Posterior vena cava (tissue), 2 donors: Measurements from ENCODE around the gene SCN8A. TPM values are rescaled to one million over a fixed set of nuclear protein-coding genes. Genes with fewer than 3 reads are reported as not detected.
"Not testable (repeated sequence)": the region's sequence is repeated elsewhere in the genome, so short reads cannot be mapped to it uniquely, and the experiment has no call there.

Source experiments
- DNase-seq: peaks from one replicate; pipeline ENCODE4 v3.0.0-alpha.2; 2020; ENCODE audit warnings: low spot score
- intact Hi-C, 2 donors: fragments of 100-400 bp; cut with DNase I; formaldehyde crosslinking; loops; one replicate each; pipeline versions ENCODE4 v1.14.1 to v1.14.2; 2022 to 2023
- total RNA-seq, 2 donors: library from RNA; stranded (reverse); fragmentation: NEBNext Ultra II Directional; extraction: Animal tissue kit (Norgen Biotek cat#: 25700); gene quantifications; one replicate each; pipeline ENCODE4 v1.2.1, GENCODE V29; 2021
- donor health status: DM: yes; HTN: yes; CAD: no.
- donor health status: DM: yes; HTN: yes; CAD: no.

SCN8A gene
- total RNA-seq, 2 donors from 2014 or later: 0.65 to 0.81 TPM

GRCh38 chr12:51621156-51621922, 30.3 kb downstream of the SCN8A start:
- intact Hi-C loops: no loop called here
- DNase-seq: no peak

GRCh38 chr12:51622564-51622963, 31.5 kb downstream of the SCN8A start:
- intact Hi-C loops: no loop called here
- no peak for DNase-seq

DNA sequence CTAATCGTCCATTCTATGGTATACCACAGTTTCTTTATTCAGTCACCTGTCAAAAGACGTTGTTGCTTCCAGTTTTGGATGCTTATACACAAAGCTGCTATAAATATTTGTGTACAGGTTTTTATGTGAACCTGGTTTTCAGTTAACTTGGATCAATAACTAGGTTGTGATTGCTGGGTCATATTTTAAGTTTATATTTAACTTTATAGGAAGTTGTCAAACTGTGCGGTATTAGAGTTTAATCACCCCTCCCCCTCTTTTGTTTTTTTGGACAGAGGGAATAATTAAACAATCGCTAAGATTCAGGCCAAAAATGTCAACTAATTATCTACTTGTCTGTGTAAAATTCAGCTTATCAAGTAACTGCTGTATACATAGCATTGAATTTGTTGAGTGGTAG, 34.3 kb downstream of the SCN8A start:
- intact Hi-C loops: no loop called here
- no peak for DNase-seq

DNA sequence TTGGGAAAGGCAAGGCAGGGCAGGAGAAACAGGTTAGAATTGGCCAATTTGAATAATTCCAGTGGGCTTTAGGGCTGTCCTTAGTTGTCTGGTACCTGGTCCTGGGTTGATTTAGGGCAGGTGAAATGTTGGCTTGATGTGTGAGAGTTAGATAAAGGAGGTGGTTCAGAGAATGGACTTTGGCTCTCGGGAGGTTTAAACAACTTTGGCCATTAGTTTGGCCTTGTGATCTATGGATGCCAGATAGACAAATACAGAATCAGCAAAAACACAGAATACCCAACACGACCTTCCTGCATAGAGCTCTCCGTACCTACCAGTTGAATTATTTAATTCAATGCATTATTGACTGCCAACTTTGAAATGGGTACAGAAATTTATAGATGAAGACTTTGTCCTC, 35.1 kb downstream of the SCN8A start:
- intact Hi-C loops: no loop called here
- no peak for DNase-seq

- intact Hi-C loops: no loop called here
- no peak for DNase-seq
These were observed 35.6 kb downstream of the SCN8A start for GRCh38 chr12:51626629-51627028.

GRCh38 chr12:51630256-51630880, 39.3 kb downstream of the SCN8A start:
- no peak for DNase-seq
- intact Hi-C loops: no loop called here

- DNase-seq: no peak
- intact Hi-C loops: no loop called here
These were observed 40.0 kb downstream of the SCN8A start for GRCh38 chr12:51630986-51631385.

GRCh38 chr12:51631591-51631990, 40.6 kb downstream of the SCN8A start:
- DNase-seq: no peak
- intact Hi-C loops: no loop called here

GRCh38 chr12:51632623-51633022, 41.6 kb downstream of the SCN8A start:
- DNase-seq: no peak
- intact Hi-C loops: no loop called here

GRCh38 chr12:51635346-51635745, 44.3 kb downstream of the SCN8A start:
- no peak for DNase-seq

GRCh38 chr12:51636581-51636980, 45.5 kb downstream of the SCN8A start:
- intact Hi-C loops: no loop called here
- no peak for DNase-seq

More at GRCh38 chr12:51635346-51635745, 44.3 kb downstream of the SCN8A start:
- intact Hi-C loops: no loop called here

DNA sequence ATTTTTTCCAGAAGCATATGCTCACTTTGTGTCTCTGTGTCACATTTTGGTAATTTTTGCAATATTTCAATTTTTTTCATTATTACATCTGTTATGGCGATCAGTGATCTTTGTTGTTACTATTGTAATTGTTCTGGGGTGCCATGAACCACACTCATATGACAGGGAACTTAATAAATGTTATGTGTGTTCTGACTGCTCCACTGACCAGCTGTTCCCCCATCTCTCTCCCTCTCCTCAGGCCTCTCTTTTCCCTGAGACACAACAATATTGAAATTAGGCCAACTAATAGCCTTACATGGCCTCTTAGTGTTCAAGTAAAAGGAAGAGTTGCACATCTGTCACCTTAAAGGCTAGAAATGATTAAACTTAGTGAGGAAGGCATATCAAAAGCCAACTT, 46.0 kb downstream of the SCN8A start:
- no peak for DNase-seq
- intact Hi-C loops: no loop called here

DNA sequence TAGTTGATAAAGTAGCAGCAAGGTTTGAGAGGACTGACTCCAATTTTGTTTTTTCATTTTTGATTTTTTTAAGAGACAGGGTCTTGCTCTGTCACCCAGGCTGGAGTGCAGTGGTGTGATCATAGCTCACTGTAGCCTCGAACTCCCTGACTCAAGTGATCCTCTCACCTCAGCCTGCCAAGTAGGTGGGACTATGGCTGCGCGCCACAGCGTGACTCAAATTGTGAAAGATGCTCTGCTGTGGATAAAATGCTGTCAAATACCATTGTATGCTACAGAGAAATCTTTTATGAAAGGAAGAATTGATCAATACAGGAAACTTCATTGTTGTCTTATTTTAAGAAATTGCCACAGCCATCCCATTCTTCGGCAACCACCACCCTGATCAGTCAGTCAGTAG, 48.3 kb downstream of the SCN8A start:
- no peak for DNase-seq
- intact Hi-C loops: no loop called here

- DNase-seq: no peak
- intact Hi-C loops: no loop called here
These were observed 51.3 kb downstream of the SCN8A start for GRCh38 chr12:51642286-51642685.

- intact Hi-C loops: no loop called here
- DNase-seq: no peak
These were observed 52.9 kb downstream of the SCN8A start for GRCh38 chr12:51643951-51644350.

DNA sequence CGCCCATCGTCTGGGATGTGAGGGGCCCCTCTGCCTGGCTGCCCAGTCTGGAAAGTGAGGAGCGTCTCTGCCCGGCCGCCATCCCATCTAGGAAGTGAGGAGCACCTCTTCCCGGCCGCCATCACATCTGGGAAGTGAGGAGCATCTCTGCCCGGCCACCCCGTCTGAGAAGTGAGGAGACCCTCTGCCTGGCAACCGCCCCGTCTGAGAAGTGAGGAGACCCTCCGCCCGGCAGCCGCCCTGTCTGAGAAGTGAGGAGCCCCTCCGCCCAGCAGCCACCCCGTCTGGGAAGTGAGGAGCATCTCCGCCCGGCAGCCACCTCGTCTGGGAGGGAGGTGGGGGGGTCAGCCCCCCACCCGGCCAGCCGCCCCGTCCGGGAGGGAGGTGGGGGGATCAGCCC, 53.7 kb downstream of the SCN8A start:
- intact Hi-C loops, DNase-seq: not testable (repeated sequence)

DNA sequence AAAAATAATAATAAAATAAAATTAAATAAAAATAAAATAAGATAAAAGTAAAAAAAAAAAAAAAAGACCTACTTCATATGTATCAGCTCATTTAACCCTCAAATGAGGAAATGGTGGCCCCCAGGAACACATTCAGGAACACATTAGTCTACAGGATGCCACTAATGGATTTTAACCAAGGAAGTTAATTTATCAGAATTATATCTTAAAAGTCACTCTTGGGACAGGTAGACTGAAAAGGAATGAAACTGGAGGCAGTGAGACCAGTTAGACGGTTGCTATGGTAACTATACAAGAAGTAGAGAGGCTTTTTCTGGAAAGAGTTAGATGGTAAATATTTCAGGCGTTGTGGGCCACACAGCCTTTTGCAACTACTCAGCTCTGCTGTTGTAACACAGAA, 54.9 kb downstream of the SCN8A start:
- DNase-seq: no peak
- intact Hi-C loops: no loop called here

- intact Hi-C loops: no loop called here
- no peak for DNase-seq
These were observed 56.6 kb downstream of the SCN8A start for GRCh38 chr12:51647647-51648046.

DNA sequence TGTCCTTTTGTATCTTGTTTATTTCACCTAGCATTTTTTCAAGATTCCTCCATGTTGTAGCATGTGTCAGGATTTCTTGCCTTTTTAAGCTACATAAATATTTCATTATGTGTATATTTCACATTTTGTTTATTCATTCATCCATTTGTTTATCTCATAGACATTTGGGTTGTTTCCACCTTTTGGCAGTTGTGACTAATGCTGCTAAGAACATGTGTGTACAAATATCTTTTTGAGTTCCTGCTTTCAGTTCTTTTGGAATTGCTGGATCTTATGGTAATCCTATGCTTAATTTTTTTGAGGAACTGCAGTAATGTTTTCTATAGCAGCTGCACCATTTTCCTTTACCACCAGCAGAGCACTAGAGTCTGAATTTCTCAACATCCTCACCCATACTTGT, 62.4 kb downstream of the SCN8A start:
- DNase-seq: no peak
- intact Hi-C loops: no loop called here

GRCh38 chr12:51661199-51661598, 70.2 kb downstream of the SCN8A start:
- no peak for DNase-seq
- intact Hi-C loops: loop anchor here in 1 of 2 donors (10.0 kb wide), 1 partner anchor 984 kb away; no protein-coding TSS in a partner anchor

- no peak for DNase-seq
- intact Hi-C loops: loop anchor here in 1 of 2 donors (10.0 kb wide), 1 partner anchor 983 kb away; no protein-coding TSS in a partner anchor
These were observed 70.8 kb downstream of the SCN8A start for GRCh38 chr12:51661836-51662235.
